Activated CD4-positive, alpha-beta T cell treated with anti-CD3 and anti-CD28 coated beads, Interleukin-2, amount 50 U/mL, for 4 hours (primary cell): ENCODE measurements around the gene PDE8A.
A peak's percentile ranks its signal among the peaks of the same experiment; 100 is the strongest.
"Not testable (repeated sequence)": the region's sequence is repeated elsewhere in the genome, so short reads cannot be mapped to it uniquely, and the experiment has no call there.

Source experiments
- DNase-seq, 2 experiments: peaks; one replicate each; pipeline ENCODE4 v3.0.0-alpha.2; 2020

PDE8A gene

DNA sequence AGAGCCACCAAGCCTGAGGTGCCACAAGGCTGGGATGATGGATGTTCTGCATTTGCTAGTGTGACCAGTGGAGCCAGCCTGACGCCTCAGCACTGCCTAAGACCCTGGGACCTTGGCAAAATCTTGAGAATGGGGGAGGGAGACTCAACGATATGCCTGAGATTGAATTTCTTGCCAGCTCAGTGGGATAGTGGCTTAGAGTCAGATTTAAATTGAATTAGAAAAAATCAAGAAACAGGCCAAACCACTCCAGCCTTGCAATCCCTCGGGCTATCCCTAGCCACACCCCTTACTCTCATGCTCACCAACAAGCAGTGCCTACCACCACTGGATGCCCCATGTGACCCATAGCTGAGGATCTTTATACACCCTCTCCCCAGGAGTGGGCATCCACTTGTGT, 18.7 kb upstream of the PDE8A start:
- no peak for DNase-seq

- DNase-seq, result no peak
Measured at GRCh38 chr15:84967380-84967779, 14.3 kb upstream of the PDE8A start.

- DNase-seq, result no peak
Measured at GRCh38 chr15:84968301-84968700, 13.4 kb upstream of the PDE8A start.

- no peak for DNase-seq
Measured at GRCh38 chr15:84969257-84969656, 12.4 kb upstream of the PDE8A start.

- no peak for DNase-seq
Measured at GRCh38 chr15:84970843-84971242, 10.8 kb upstream of the PDE8A start.

GRCh38 chr15:84973492-84974460, 7.9 kb upstream of the PDE8A start:
- DNase-seq, result no peak

DNA sequence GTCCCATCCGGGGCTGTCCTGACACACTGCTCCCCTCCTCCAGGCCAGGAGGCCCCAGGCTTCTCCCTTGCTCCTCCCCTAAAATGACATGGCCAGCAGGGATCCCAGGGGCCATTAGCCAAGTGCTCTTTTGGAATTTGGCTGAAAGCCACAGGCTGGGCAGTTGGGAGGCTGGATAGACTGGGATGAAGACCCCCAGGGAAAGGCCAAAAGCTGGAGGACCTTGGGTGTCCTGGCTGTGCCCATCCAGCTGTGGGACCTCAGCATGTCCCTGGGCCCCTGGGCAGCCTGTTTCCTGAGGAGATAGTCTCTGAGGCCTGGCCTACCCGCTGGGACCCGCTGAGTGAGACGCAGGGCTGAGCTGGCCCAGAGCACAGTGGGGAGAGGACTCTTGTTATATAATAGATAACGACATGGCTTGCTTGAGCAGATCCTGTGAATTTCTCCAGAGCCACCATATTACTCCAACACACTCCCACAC, 5.7 kb upstream of the PDE8A start:
- no peak for DNase-seq

- DNase-seq, result no peak
Measured at GRCh38 chr15:84976746-84977345, 4.8 kb upstream of the PDE8A start.

DNA sequence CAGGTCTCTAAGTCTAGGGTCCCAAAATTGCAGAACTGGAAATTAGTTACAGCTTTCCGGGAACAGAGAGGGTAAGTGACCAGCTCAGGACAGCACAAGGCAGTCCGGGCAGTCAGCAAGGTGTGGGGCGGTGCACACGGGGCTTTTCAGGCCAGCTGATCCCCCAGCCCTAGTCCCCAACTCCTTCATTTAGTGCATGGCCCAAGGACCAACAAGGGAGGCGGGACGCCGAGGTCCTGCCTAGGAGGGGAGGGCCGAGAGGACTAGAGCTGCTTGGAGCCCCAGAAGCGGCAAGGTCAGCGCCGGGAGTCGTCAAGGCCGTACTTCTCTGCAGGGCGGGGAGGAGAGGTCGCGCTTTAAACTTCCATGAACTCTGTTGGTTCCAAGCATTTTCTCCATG, 2.0 kb upstream of the PDE8A start:
- DNase-seq, result no peak

DNA sequence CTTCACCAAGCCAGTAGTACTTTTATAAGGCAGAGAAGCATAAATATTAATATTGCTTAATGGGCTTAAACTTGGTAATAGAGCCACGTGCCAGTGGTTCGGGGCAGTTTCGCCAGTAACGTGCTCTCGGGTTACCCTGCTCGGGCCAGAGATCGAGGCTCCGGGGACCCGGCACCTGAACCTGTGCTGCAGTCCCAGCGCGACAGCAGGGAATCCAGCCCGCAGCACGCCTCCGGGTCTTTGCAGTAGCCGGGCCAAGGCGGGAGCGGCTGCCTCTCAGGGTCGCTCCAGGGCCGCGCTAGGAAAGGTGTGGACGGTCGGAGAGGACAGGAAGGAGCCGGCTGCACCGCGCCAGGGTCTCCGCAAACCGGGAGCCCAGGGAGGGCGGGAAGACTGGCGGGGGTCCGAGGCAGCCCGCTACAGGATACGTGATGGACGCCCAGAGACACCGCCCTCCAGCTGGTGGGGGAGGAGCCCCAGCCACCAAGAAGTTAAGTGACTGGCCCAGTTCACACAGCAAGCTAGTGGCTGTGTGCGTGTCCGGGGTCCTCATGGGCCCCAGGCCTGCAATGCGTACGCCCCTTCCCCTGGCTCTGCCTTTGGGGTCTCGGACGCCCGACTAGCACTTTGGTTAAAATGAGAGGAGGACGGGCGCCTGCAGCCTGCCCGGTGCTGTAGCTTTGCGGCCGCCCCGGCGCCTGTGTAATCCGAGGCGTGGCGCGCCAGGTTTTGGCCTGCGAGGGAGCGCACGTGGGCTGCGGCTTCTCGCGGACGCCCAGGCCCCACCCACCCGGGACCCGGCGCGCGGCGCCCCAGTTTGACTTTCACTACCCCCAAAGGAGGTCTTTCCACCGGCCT, 1.2 kb upstream of the PDE8A start:
- peak; percentile 81 to 84 for DNase-seq

DNA sequence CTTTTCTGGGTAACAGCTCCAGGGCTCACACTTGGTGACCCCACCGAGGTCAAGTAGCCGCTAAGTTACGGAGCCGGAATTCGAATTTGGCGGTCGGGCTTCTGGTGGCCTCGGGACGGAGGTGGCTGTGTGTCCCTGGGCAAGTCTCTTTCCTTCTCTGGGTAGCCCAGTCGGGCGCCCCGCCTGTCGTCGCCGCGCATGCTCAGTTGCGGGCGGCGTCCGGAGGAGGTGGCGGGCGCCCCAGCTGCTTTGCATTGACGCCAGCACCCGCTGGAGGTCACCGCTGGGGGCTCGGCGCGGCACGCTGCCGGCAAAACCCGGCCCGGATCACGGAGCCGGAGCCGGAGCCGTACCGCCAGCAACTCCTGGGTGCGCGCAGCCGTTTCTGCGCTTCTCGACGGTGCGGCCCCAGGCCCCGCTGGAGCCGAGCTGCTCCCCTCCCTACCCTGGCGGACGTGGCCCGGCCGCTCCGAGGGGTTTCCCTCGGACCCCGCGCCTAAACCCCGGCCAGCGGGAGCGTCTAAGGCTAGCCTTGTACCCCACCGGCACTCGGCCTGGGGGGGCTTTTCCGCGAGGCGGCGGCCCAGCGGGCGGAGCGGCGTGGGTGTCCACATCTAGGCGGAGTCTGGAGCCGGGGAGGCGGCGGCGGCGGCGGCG, 474 bp upstream of the PDE8A start:
- peak; percentile 91 to 93 for DNase-seq

- DNase-seq, result peak; percentile 22 to 31
Measured at GRCh38 chr15:84982301-84982920, 755 bp downstream of the PDE8A start.

DNA sequence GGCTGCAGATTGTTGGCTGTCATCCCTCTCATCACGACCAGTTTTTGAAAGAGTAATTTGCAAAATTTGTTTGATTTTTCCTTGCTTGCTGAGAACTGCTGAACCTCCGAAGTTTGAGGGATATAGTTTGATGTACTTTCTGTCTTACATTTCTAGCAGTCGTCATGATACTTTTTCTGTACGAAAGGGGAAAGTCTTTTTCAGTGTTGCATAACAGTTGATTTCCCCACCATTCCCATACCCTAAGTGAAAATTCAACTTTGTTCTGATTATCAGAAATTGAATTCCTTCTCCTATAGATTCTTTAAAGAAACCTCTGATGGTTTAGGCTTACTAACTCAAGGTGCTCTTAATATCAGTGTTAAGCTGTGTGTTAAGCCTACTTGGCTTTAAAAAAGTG, 1.6 kb downstream of the PDE8A start:
- DNase-seq, result no peak

- DNase-seq, result no peak
Measured at GRCh38 chr15:84983711-84984110, 2.1 kb downstream of the PDE8A start.

- no peak for DNase-seq
Measured at GRCh38 chr15:84985158-84985557, 3.5 kb downstream of the PDE8A start.

DNA sequence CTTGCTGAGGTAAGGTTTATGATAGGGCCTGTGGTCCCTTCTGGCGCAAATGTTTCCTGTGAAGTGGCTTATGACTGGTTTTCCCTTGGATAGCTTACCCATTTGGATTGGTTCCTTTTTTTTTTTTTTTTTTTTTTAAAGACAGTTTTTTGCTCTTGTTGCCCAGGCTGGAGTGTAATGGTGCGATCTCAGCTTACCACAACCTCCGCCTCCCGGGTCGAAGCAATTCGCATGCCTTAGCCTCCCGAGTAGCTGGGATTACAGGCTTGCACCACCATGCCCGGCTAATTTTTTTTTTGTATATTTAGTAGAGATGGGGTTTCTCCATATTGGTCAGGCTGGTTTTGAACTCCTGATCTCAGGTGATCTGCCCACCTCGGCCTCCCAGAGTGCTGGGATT, 5.7 kb downstream of the PDE8A start:
- DNase-seq, result not testable (repeated sequence)

GRCh38 chr15:84987949-84988624, 6.4 kb downstream of the PDE8A start:
- no peak for DNase-seq

GRCh38 chr15:84988909-84989644, 7.4 kb downstream of the PDE8A start:
- DNase-seq, result no peak

GRCh38 chr15:84990507-84990906, 8.9 kb downstream of the PDE8A start:
- DNase-seq, result no peak

GRCh38 chr15:84991014-84991712, 9.5 kb downstream of the PDE8A start:
- no peak for DNase-seq
